Osteoblast (primary cell): ENCODE measurements around the gene WWOX. TPM values are rescaled to one million over a fixed set of nuclear protein-coding genes. Genes with fewer than 3 reads are reported as not detected.

Experiments used
- DNase-seq: peaks from one replicate; pipeline ENCODE4 v3.0.0; 2011; ENCODE audit warnings: low spot score, mixed read lengths; ENCODE audit not compliant: insufficient read length; ENCODE audit errors: missing footprints
- H2AFZ ChIP-seq: 2 replicates; pipeline ENCODE4 v1.6.0; 2011; ENCODE audit warnings: mild to moderate bottlenecking, low read length
- H3K27ac ChIP-seq: 2 replicates; pipeline ENCODE4 v1.5.1; 2011; ENCODE audit warnings: mild to moderate bottlenecking, low read depth, low read length, moderate library complexity
- H3K27me3 ChIP-seq: 2 replicates; pipeline ENCODE4 v1.6.0; 2012; ENCODE audit warnings: mild to moderate bottlenecking, control low read depth, inconsistent platforms, low read length, moderate library complexity; ENCODE audit not compliant: insufficient read depth
- H3K36me3 ChIP-seq: 2 replicates; pipeline ENCODE4 v1.5.1; 2011; ENCODE audit warnings: mild to moderate bottlenecking, low read length, control low read depth, moderate library complexity; ENCODE audit not compliant: insufficient read depth
- H3K4me1 ChIP-seq: 2 replicates; pipeline ENCODE4 v1.5.1; 2011; ENCODE audit warnings: mild to moderate bottlenecking, low read length, control low read depth, moderate library complexity; ENCODE audit not compliant: insufficient read depth
- H3K4me2 ChIP-seq: 2 replicates; pipeline ENCODE4 v1.6.0; 2011; ENCODE audit warnings: mild to moderate bottlenecking, low read length; ENCODE audit not compliant: insufficient read depth
- H3K4me3 ChIP-seq: fragments of 200-600 bp; sonication (generic); 3 replicates; pipeline ENCODE4 v1.5.1; 2012; ENCODE audit warnings: mild to moderate bottlenecking, low read length, inconsistent platforms; ENCODE audit not compliant: insufficient read depth
- H3K79me2 ChIP-seq: 2 replicates; pipeline ENCODE4 v1.6.0; 2012; ENCODE audit warnings: mild to moderate bottlenecking, low read length, control low read depth, inconsistent platforms; ENCODE audit not compliant: insufficient read depth
- H3K9me3 ChIP-seq: 2 replicates; pipeline ENCODE4 v1.5.1; 2011; ENCODE audit warnings: low read depth, low read length, control low read depth
- H4K20me1 ChIP-seq: 2 replicates; pipeline ENCODE4 v1.6.0; 2012; ENCODE audit warnings: mild to moderate bottlenecking, low read length, control low read depth; ENCODE audit not compliant: insufficient read depth
- total RNA-seq: library from RNA; depleted of rRNA; stranded (reverse); fragments of >200 nt; gene quantifications from 2 replicates; pipeline ENCODE4 v1.2.3, GENCODE V29; 2012
- TF ChIP-seq, protein P1 (sequence below): IDR thresholded peaks from 2 replicates; pipeline ENCODE4 v1.5.1; 2011; ENCODE audit warnings: mild to moderate bottlenecking, low read depth, low read length, moderate library complexity; ENCODE audit errors: extremely low read depth

WWOX gene
- total RNA-seq, 1 donor, result 23.9 TPM

DNA sequence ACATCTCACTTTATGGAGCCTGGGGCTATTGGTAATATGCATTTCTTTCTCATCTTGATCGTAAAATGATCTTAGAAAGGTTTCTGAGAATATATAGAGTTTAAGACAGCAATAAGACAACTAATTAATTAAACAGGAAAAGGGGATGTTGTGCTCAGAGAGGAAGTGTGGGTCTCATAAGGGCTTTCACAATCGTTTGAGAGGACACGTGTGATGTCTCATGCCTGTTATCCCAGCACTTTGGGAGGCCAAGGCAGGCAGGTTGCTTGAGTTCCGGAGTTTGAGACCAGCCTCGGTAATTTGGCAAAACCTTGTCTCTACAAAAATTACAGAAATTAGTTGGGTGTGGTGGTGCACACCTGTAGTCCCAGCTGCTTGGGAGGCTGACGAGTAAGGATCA lies 295.6 kb downstream of the WWOX start:
- Histone ChIP-seq H3K9me3 (no peaks in the 10 kb centered on the region), H3K36me3 (no peaks in the 10 kb centered on the region), H3K4me3 (no peak overlapping the region), H3K27me3 (no peaks in the 10 kb centered on the region), H3K4me2 (no peak overlapping the region), H3K4me1 (no peaks in the 10 kb centered on the region), H3K79me2 (no peaks in the 10 kb centered on the region), H4K20me1 (no peaks in the 10 kb centered on the region), H3K27ac (no peak overlapping the region), H2AFZ (no peak overlapping the region)
- TF ChIP-seq, protein P1, sequence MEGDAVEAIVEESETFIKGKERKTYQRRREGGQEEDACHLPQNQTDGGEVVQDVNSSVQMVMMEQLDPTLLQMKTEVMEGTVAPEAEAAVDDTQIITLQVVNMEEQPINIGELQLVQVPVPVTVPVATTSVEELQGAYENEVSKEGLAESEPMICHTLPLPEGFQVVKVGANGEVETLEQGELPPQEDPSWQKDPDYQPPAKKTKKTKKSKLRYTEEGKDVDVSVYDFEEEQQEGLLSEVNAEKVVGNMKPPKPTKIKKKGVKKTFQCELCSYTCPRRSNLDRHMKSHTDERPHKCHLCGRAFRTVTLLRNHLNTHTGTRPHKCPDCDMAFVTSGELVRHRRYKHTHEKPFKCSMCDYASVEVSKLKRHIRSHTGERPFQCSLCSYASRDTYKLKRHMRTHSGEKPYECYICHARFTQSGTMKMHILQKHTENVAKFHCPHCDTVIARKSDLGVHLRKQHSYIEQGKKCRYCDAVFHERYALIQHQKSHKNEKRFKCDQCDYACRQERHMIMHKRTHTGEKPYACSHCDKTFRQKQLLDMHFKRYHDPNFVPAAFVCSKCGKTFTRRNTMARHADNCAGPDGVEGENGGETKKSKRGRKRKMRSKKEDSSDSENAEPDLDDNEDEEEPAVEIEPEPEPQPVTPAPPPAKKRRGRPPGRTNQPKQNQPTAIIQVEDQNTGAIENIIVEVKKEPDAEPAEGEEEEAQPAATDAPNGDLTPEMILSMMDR, result no peak
- no peak for DNase-seq

DNA sequence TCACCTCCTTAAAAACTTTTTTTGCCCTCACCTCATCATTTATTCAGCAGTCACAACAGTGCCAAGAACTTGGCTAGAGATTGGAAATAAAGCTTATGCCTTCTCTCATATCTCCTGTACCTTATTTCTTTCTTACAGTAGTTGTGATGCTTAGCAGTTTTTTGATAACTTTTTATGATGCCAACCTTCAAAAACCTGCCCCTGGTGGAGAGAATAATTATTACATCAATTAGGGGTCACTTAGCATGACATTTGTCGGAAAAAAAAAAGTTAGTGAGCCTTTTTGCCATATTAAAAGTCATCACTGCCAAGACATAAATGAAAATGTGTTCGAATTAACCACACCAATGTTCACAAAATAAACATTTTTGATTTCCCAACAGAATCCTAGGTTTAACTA lies 296.6 kb downstream of the WWOX start:
- Histone ChIP-seq H2AFZ (no peak overlapping the region), H3K4me1 (no peaks in the 10 kb centered on the region), H3K36me3 (no peaks in the 10 kb centered on the region), H3K79me2 (no peaks in the 10 kb centered on the region), H3K27me3 (no peaks in the 10 kb centered on the region), H3K4me3 (no peak overlapping the region), H3K4me2 (no peak overlapping the region), H4K20me1 (no peaks in the 10 kb centered on the region), H3K27ac (no peak overlapping the region), H3K9me3 (no peaks in the 10 kb centered on the region)
- no peak for DNase-seq
- TF ChIP-seq, protein P1, result no peak

DNA sequence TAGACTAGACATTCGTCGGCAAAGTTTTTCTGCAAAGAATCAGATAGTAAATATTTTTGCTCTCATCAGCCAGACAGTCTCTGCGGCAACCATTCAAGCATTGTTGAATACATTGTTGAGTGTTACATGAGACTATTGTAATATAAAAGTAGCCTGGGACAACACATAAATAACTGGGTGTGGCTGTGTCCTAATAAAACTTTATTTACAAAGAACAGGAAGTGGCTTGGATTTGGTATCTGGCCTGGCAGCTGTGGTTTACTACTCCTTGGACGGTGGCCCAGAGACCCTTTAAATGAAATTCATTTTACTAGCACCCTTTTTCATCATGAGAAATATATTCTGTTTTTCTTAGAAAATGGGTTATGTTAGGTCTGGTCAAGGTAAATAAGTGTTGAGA lies 297.2 kb downstream of the WWOX start:
- no peak for DNase-seq
- H3K4me1 ChIP-seq, result no peaks in the 10 kb centered on the region
- no peak overlapping the region for H3K4me3 ChIP-seq
- H3K4me2 ChIP-seq, result no peak overlapping the region
- H3K9me3 ChIP-seq, result no peaks in the 10 kb centered on the region
- no peaks in the 10 kb centered on the region for H3K36me3 ChIP-seq
- no peaks in the 10 kb centered on the region for H3K27me3 ChIP-seq
- TF ChIP-seq, protein P1, result no peak
- H3K27ac ChIP-seq, result no peak overlapping the region
- H2AFZ ChIP-seq, result no peak overlapping the region
- no peaks in the 10 kb centered on the region for H3K79me2 ChIP-seq
- H4K20me1 ChIP-seq, result no peaks in the 10 kb centered on the region

DNA sequence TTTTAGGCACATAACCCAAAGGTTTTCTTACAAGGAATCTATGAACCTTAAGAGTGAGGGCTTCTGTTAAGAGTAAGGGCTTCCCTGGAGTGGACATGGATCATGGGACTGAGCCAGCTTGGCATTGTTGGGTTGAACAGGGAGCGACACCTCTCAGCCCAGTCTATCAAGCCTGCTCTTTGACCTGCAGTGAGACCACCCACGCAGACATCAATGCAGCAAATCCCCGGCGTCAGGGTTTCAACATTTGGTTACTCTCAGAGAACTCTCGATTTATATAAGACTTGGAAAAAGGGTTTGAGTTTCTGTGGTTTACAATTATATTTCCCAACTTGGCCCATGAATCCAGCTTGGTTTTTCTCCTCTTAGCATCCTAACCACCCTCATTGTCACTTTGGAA lies 299.9 kb downstream of the WWOX start:
- no peaks in the 10 kb centered on the region for H4K20me1 ChIP-seq
- H3K79me2 ChIP-seq, result no peaks in the 10 kb centered on the region
- no peak overlapping the region for H3K4me2 ChIP-seq
- no peak for DNase-seq
- H3K36me3 ChIP-seq, result no peaks in the 10 kb centered on the region
- H3K4me1 ChIP-seq, result no peaks in the 10 kb centered on the region
- no peak overlapping the region for H3K27ac ChIP-seq
- no peaks in the 10 kb centered on the region for H3K9me3 ChIP-seq
- H3K4me3 ChIP-seq, result no peak overlapping the region
- TF ChIP-seq, protein P1, result no peak
- H3K27me3 ChIP-seq, result no peaks in the 10 kb centered on the region
- H2AFZ ChIP-seq, result no peak overlapping the region
